Cardiac muscle cell (in vitro differentiated cells and primary cell): ENCODE measurements around the gene TRMT6. TPM values are rescaled to one million over a fixed set of nuclear protein-coding genes. Genes with fewer than 3 reads are reported as not detected.
A peak's percentile ranks its signal among the peaks of the same experiment; 100 is the strongest.

Experiments
- DNase-seq, 2 donors: peaks; one replicate each; pipeline versions ENCODE4 v3.0.0 to v3.0.0-alpha.2; 2010 to 2017; ENCODE audit warnings: low read depth in 1 of 2, low spot score in 1 of 2
- H3K27ac ChIP-seq: fragments of 200-600 bp; sonication (generic); 2 replicates; pipeline ENCODE4 v1.5.1; 2016
- H3K27me3 ChIP-seq: fragments of 200-600 bp; sonication (generic); 2 replicates; pipeline ENCODE4 v1.6.0; 2016; ENCODE audit warnings: control low read depth
- H3K36me3 ChIP-seq: fragments of 200-600 bp; sonication (generic); 2 replicates; pipeline ENCODE4 v1.5.1; 2016; ENCODE audit warnings: control low read depth
- H3K4me1 ChIP-seq: fragments of 200-600 bp; sonication (generic); 2 replicates; pipeline ENCODE4 v1.8.1; 2017; ENCODE audit warnings: low read depth, mild to moderate bottlenecking, mixed run types
- H3K4me3 ChIP-seq: fragments of 200-600 bp; sonication (generic); 2 replicates; pipeline ENCODE4 v1.5.1; 2016; ENCODE audit warnings: mild to moderate bottlenecking
- H3K9me3 ChIP-seq: fragments of 200-600 bp; sonication (generic); 2 replicates; pipeline ENCODE4 v1.5.1; 2017; ENCODE audit warnings: low read depth, mild to moderate bottlenecking, control low read depth
- CTCF ChIP-seq: IDR thresholded peaks from 2 replicates; pipeline ENCODE4 v1.5.1; 2012; ENCODE audit warnings: low read depth, mild to moderate bottlenecking, low read length
- polyA plus RNA-seq: library from polyadenylated mRNA; unstranded; fragments of >200 nt; fragmentation: Nextera tagmentation; extraction: Ambion mirVana; gene quantifications from 2 replicates; pipeline ENCODE4 v1.2.1, GENCODE V29; 2016
- total RNA-seq: library from RNA; depleted of rRNA; stranded (reverse); fragments of >200 nt; gene quantifications from 2 replicates; pipeline ENCODE4 v1.2.3, GENCODE V29; 2016

The TRMT6 gene
- total and polyA plus RNA-seq, 2 experiments from 2014 or later, result 12.0 to 12.9 TPM

- Histone ChIP-seq H3K36me3 (peaks cover 6% of the 10 kb centered on the region), H3K4me1 (no peaks in the 10 kb centered on the region), H3K9me3 (no peaks in the 10 kb centered on the region), H3K27ac (no peak overlapping the region), H3K4me3 (no peak overlapping the region), H3K27me3 (no peaks in the 10 kb centered on the region)
- DNase-seq, result peak in 1 of 2 donors; percentile 18
- no peak for TF ChIP-seq CTCF
These were observed 16.4 kb downstream of the TRMT6 start for GRCh38 chr20:5933802-5934436.

- TF ChIP-seq CTCF, result no peak
- no peak overlapping the region for H3K4me3 ChIP-seq
- no peak for DNase-seq
These were observed 17.5 kb downstream of the TRMT6 start for GRCh38 chr20:5932796-5933195.

GRCh38 chr20:5931411-5931810 is 18.9 kb downstream of the TRMT6 start:
- no peak for TF ChIP-seq CTCF
- DNase-seq, result no peak
- no peaks in the 10 kb centered on the region for H3K27me3 ChIP-seq
- H3K36me3 ChIP-seq, result no peaks in the 10 kb centered on the region
- H3K4me3 ChIP-seq, result no peak overlapping the region
- H3K27ac ChIP-seq, result no peak overlapping the region
- H3K4me1 ChIP-seq, result no peaks in the 10 kb centered on the region
- no peaks in the 10 kb centered on the region for H3K9me3 ChIP-seq

More at GRCh38 chr20:5932796-5933195, 17.5 kb downstream of the TRMT6 start:
- no peaks in the 10 kb centered on the region for H3K9me3 ChIP-seq
- peaks cover 2% of the 10 kb centered on the region for H3K36me3 ChIP-seq
- no peaks in the 10 kb centered on the region for H3K4me1 ChIP-seq
- H3K27me3 ChIP-seq, result no peaks in the 10 kb centered on the region
- H3K27ac ChIP-seq, result no peak overlapping the region

- Histone ChIP-seq H3K27ac (no peak overlapping the region), H3K4me1 (no peaks in the 10 kb centered on the region), H3K9me3 (no peaks in the 10 kb centered on the region), H3K27me3 (no peaks in the 10 kb centered on the region), H3K36me3 (no peaks in the 10 kb centered on the region), H3K4me3 (no peak overlapping the region)
- TF ChIP-seq CTCF, result no peak
- no peak for DNase-seq
These were observed 21.3 kb downstream of the TRMT6 start for GRCh38 chr20:5928836-5929715.

- Histone ChIP-seq H3K27ac (no peak overlapping the region), H3K27me3 (no peaks in the 10 kb centered on the region), H3K4me3 (no peak overlapping the region), H3K9me3 (no peaks in the 10 kb centered on the region), H3K4me1 (no peaks in the 10 kb centered on the region), H3K36me3 (no peaks in the 10 kb centered on the region)
- no peak for DNase-seq
- TF ChIP-seq CTCF, result no peak
These were observed 22.4 kb downstream of the TRMT6 start for GRCh38 chr20:5927749-5928462.
